KG1 (cell line): Measurements from ENCODE around the gene OR5K1.

ENCODE experiments used
- DNase-seq: peaks from one replicate; lab custom pipeline; 2025; lab: John Stamatoyannopoulos, UW

OR5K1 gene

DNA sequence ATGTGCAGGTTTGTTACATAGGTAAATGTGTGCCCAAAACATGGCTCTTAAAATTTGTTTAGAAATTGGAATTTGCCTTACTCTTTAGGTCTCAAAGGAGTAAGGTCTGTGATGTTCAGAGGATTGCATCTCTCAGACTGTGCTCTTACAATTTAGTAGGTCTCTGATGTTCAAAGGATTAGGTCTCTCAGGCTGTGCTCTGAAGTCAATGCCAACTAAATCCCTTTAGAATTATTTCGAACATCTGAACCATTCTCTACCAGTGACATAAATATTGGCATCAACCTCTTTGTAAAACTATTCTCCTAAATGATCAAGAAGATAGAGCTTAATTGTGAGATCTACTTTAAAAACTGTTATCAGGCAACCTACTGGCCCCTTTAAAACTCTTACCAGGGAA, at the start of gene OR5K1:
Gene OR5K1 (plus strand): TSS at position 301 of the 400 bp plus-strand sequence. CDS start 6,376 bp downstream, outside the sequence.
- DNase-seq, result no peak

GRCh38 chr3:98432575-98432974, 30.4 kb upstream of the OR5K1 start:
- DNase-seq, result no peak

DNA sequence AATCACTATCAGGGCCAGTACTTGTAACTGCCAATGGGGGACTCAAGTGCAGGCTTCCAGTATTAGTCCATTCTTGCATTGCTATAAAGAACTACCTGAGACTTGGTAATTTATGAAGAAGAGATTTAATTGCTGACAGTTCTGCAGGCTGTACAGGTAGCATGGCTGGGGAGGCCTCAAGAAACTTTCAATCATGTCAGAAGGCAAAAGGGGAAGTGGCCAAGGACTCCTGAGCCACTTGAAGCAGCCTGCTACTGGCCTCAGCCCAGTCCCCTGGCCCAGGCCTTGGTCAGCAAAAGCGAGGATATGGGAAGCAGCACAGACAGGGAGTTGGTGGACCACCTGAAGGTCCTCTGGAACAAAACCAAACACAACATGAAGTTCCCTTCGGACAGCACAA, 29.2 kb upstream of the OR5K1 start:
- DNase-seq, result no peak

DNA sequence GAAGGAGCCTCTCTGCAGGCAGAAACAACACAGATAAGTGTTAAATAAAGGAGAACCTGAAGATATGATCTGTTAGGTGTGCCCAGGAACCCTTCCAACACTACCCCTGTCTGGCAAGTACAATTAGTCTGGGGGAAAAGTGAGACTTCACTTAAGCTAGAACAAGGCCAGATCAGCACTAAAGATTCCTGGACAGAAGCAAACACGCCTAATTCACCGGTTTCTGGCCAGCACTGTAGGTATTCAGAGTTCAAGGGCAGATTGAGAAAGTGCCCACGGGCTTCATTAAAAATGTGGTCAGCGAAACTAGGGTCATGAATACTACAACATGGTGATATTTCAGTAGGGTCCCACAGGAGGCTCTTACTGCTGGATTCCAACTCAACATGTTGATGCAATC, 28.6 kb upstream of the OR5K1 start:
- DNase-seq, result no peak

GRCh38 chr3:98440283-98440682, 22.7 kb upstream of the OR5K1 start:
- no peak for DNase-seq

DNA sequence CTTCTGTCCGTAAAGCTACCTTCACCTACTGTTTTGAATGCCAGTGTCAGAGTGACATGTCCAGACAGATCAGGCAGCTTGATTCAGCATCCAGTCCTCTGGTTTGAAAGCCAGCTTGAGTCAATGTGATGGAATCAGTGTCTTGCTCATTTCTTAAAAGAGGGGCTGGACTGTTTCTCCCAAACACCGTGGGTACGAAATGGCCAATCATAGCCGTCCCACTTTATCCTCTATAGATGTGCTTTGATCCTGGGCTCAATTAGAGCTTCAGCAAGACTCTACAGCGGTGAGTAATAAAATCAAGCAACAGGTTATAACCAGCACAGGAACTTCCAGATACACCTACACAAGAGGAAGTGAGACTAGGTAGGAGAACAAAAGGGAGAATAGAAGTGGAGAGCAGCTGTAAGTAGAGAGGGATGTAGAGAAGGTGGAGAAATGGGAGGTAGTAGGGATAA, 17.0 kb upstream of the OR5K1 start:
- no peak for DNase-seq

DNA sequence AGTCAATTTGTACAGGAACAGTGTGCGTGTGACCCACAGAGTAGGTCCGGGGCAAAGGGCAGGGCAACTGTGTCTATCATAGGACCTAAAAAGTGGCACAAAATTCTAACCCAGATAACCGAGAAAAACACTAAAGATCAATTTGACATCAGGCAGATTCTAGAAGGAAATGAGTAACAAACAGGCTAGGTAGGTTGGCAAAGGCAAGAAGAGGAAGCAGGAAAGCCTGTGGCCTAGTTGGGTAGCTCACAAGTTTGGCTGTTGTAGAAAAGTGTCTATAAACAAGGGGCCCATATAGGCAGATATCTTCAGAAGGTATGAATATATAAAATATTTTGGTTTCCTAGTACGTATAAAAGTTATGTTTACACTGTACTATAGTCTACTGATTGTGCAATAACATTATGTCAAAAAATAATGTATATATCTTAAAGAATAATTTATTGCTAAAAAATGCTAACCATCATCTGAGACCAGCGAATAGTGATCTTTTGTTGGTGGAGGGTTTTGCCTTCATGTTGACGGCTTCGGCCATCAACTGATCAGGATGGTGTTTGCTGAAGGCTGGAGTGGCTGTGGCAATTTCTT, 13.3 kb upstream of the OR5K1 start:
- DNase-seq, result no peak

- DNase-seq, result no peak
These were observed 12.6 kb upstream of the OR5K1 start for GRCh38 chr3:98450372-98450771.

- DNase-seq, result no peak
These were observed 9.2 kb upstream of the OR5K1 start for GRCh38 chr3:98453827-98454226.

DNA sequence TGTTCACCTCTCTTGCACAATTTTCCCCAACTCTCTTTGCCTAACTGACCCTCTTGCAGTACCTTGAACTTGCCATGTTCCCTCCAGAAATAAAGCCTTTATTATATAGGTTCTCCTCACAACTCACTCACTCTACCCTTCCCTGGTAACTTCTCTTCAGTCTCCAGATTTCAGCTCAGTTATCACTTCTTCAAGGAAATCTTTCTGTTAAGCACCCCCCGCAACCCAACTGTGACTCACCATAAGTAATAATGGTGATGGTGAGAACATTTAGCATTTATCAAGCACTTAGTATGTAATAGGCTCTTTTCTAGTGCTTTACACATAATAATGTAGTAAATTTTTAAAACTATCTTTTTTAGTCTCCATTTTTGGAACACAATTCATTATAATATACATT, 8.1 kb upstream of the OR5K1 start:
- DNase-seq, result no peak

DNA sequence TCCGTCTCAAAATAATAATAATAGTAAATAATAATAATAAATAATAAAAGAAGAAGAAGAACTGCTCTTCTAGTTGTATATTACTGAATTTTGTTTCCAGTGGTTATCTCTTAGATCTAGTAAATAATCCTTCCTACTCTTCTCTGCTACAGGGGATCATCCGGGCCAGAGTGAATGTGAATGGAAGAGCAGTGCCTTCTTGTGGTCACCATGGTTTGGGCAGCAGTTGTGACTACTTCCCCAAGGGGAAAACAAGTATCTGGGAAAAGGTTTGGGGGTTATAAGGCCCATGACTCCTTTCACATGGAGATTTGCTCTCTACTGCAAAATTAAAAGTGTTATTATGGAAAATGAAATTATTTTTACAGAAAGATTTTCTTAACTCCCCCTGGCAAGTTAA, 5.5 kb upstream of the OR5K1 start:
- DNase-seq, result no peak

DNA sequence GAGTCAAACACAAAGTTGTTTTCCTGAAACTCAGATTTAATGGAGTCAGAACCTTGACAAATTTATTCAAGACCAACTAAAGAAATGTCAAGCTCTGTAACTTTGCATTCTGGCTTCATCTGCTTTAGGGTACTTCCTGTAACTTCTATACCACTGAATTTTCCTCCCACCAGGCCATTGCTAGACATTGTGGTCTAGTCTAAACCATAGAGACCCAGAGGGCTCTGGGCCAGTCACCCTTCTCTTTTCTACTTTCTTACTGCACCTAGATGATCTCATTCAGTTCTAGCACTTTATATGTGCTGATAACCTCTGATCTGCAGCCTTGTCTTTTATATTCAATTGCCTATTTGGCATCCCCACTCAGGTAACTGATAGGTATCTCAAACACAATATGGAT, 2.8 kb upstream of the OR5K1 start:
- no peak for DNase-seq

- no peak for DNase-seq
These were observed 19.9 kb downstream of the OR5K1 start for GRCh38 chr3:98482717-98483482.

DNA sequence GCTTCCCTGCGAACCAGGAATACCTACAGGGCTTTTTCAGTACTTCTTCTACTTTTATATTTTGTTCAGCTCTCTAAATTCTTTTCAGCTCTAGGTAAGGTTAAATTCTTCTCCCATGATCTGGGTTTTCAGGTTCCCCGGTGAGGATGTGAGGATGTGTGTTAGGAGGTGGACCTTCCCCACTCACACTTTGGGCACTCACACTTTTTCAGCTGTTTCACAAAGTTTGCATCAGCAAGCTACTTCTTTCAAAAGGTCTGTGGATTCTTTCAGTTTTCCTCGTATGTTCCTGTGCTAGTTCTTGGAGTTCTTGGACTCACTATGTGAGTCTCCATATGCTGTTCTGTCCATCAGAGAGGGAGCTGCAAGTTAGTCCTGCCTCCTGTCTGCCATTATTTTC, 20.6 kb downstream of the OR5K1 start:
- no peak for DNase-seq

- DNase-seq, result no peak
These were observed 34.4 kb downstream of the OR5K1 start, which contains the start of gene OR5K2 for GRCh38 chr3:98497381-98497780. Gene OR5K2, plus strand, starts transcription at chr3:98497681. Its CDS starts 0 bp downstream, at chr3:98497681.

DNA sequence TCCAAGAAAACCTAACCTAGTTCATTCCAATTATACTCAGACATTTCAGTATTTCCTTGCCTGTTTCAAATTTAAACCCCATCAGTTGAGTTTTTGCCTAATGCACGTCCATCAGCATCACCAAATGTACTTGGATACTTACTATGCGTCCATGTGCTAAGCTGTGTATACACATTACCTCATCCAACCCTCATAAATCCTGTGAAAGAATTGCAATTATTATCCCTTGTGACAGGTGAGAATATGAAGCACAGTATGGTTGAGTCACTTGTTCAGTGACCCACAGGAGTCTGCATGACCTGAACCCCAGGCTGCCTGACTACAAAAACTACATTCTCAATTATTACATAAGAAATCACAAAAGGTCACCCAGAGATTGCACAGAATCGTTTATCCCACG, 37.0 kb downstream of the OR5K1 start:
- no peak for DNase-seq

- no peak for DNase-seq
These were observed 38.3 kb downstream of the OR5K1 start for GRCh38 chr3:98501270-98501669.

- DNase-seq, result no peak
These were observed 39.0 kb downstream of the OR5K1 start for GRCh38 chr3:98501863-98502576.

DNA sequence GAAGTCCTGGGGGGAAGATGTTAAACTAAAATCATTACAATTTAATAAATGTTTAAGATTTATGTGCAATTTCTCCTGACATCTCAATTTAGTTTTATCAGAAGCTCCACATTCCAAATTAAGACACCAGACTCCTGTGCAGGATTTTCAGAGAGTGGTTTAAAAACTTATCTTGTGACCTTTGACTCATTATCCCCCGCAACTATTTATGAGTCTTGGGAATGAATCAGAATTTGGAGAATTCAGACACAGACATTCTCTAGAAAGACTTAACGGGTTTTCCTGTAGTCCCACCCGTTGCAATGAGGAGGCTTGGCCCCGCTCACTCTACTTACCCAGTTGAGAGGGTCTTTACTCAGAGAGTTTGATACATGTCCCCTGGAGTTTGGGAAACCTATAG, 41.5 kb downstream of the OR5K1 start:
- no peak for DNase-seq

DNA sequence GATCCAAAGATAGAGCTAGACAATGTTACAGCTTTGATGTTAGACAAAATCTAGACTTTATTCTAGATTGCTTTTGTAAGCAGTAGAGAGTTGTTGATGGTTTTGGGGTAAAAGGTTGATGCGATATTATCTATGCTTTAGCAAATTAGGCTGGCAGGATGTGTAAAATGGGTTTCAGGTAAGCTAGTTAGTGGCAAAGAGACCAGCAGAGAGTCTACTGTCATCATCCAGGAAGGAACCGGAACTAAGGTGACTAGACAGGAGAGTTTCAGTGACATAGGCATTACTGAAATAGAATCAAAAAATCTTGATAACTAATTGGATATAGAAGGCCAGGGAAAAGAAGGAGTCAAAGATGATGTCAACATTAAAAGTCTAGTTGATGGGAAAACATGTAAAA, 45.6 kb downstream of the OR5K1 start:
- DNase-seq, result no peak

- DNase-seq, result no peak
These were observed 49.6 kb downstream of the OR5K1 start for GRCh38 chr3:98512576-98512975.

GRCh38 chr3:98513091-98513511, 50.1 kb downstream of the OR5K1 start:
- DNase-seq, result no peak

GRCh38 chr3:98513736-98514135, 50.7 kb downstream of the OR5K1 start:
- DNase-seq, result no peak
